Transverse colon (tissue), 4 donors: ENCODE measurements around the gene DLX2. TPM values are rescaled to one million over a fixed set of nuclear protein-coding genes. Genes with fewer than 3 reads are reported as not detected.

Experiments used
- DNase-seq: peaks from one replicate; pipeline ENCODE4 v3.0.0-alpha.2; 2019
- H3K27ac ChIP-seq, 4 donors: fragments of 200-600 bp; sonication (generic); 2 replicates each; pipeline ENCODE4 v1.5.1; 2016 to 2018; ENCODE audit warnings: inconsistent platforms in 4 of 4
- H3K27me3 ChIP-seq: fragments of 200-600 bp; sonication (generic); 2 replicates; pipeline ENCODE4 v1.5.1; 2017; ENCODE audit warnings: inconsistent platforms
- H3K36me3 ChIP-seq, 4 donors: fragments of 200-600 bp; sonication (generic); 2 replicates each; pipeline ENCODE4 v1.5.1; 2017 to 2019; ENCODE audit warnings: inconsistent platforms in 4 of 4
- H3K4me1 ChIP-seq, 4 donors: fragments of 200-600 bp; sonication (generic); 2 replicates each; pipeline ENCODE4 v1.5.1; 2017 to 2020; ENCODE audit warnings: inconsistent platforms in 4 of 4
- H3K4me3 ChIP-seq, 4 donors: fragments of 200-600 bp; sonication (generic); 1 replicate in 1 of 4; 2 replicates in 3 of 4; pipeline versions ENCODE4 v1.5.1 to v1.6.1; 2017 to 2019; ENCODE audit warnings: inconsistent platforms in 4 of 4
- H3K9me3 ChIP-seq, 2 donors: fragments of 200-600 bp; sonication (generic); 2 replicates each; pipeline ENCODE4 v1.5.1; 2017 to 2019; ENCODE audit warnings: inconsistent platforms in 2 of 2
- CTCF ChIP-seq, 5 experiments: fragments of 200-600 bp in 3 of 5; fragments of 450-650 bp in 2 of 5; sonication (generic) in 3 of 5; IDR thresholded peaks; 1 replicate in 2 of 5; 2 replicates in 3 of 5; pipeline ENCODE4 v1.5.1; 2016 to 2017; ENCODE audit warnings: antibody characterized with exemption in 5 of 5, inconsistent platforms in 3 of 5, mild to moderate bottlenecking in 2 of 5, moderate library complexity in 1 of 5
- EP300 ChIP-seq: sonication (generic); formaldehyde crosslinking; IDR thresholded peaks from one replicate; pipeline ENCODE4 v1.6.1; 2017; ENCODE audit warnings: antibody characterized with exemption, low read depth
- POLR2A ChIP-seq: fragments of 450-650 bp; IDR thresholded peaks from one replicate; pipeline ENCODE4 v1.6.1; 2016; ENCODE audit warnings: antibody characterized with exemption, mild to moderate bottlenecking, moderate library complexity
- POLR2AphosphoS5 ChIP-seq, 3 donors: sonication (generic); formaldehyde crosslinking; IDR thresholded peaks; one replicate each; pipeline ENCODE4 v1.6.1; 2016; ENCODE audit warnings: antibody characterized with exemption in 3 of 3
- WGBS, 2 donors: methylation state at CpG; one replicate each; pipeline ENCODE4 v1.1.5; 2018; ENCODE audit warnings: low coverage in 1 of 2; 5-methylcytosine and 5-hydroxymethylcytosine counted together
- in situ Hi-C, 4 donors: fragments of 200-750 bp; cut with MboI; loops; one replicate each; pipeline versions ENCODE4 v1.15.0 to v1.15.1; 2017; ENCODE audit warnings: low sequenced_read_pairs in 3 of 4, low pct_ligation_motif_present in 1 of 4, low pct_unique_long_range_greater_than_20kb in 1 of 4
- intact Hi-C: fragments of 100-400 bp; cut with DNase I; formaldehyde crosslinking; loops from one replicate; pipeline ENCODE4 v1.15.1; 2023; ENCODE audit warnings: low total_unique reads
- total RNA-seq, 4 donors: library from RNA; depleted of rRNA; stranded (reverse); fragments of >200 nt; gene quantifications; one replicate each; pipeline ENCODE4 v1.1.0, GENCODE V29; 2016

Gene DLX2
- total RNA-seq, 4 donors from 2014 or later: 0.16 TPM; not detected in 3

- H3K27ac ChIP-seq: peak overlapping the region in 1 of 4 donors; percentile 4
- H3K4me1 ChIP-seq: peaks cover 42 to 51% (median 48%) of the 10 kb centered on the region in 4 donors
- H3K27me3 ChIP-seq: peaks cover 100% of the 10 kb centered on the region
- 6% methylated on average over 26 of the region's 51 CpGs; no CpG with 5 or more reads in 1 of the 2 donors for WGBS, 2 donors
- H3K9me3 ChIP-seq: no peaks in the 10 kb centered on the region
- intact Hi-C loops (no loop called here), in situ Hi-C loops (no loop called here)
- TF ChIP-seq EP300 (no peak), POLR2AphosphoS5 (IDR thresholded peaks at IDR 0.05) (peak in 1 of 3 donors; percentile 22), POLR2A (no peak), CTCF (IDR thresholded peaks at IDR 0.05) (no peak)
- peak; percentile 59 for DNase-seq
- H3K4me3 ChIP-seq: peak overlapping the region; percentile 10 to 46 (median 24)
- no peaks in the 10 kb centered on the region for H3K36me3 ChIP-seq
Measured at GRCh38 chr2:172095146-172095904, 7.4 kb downstream of the DLX2 start.

DNA sequence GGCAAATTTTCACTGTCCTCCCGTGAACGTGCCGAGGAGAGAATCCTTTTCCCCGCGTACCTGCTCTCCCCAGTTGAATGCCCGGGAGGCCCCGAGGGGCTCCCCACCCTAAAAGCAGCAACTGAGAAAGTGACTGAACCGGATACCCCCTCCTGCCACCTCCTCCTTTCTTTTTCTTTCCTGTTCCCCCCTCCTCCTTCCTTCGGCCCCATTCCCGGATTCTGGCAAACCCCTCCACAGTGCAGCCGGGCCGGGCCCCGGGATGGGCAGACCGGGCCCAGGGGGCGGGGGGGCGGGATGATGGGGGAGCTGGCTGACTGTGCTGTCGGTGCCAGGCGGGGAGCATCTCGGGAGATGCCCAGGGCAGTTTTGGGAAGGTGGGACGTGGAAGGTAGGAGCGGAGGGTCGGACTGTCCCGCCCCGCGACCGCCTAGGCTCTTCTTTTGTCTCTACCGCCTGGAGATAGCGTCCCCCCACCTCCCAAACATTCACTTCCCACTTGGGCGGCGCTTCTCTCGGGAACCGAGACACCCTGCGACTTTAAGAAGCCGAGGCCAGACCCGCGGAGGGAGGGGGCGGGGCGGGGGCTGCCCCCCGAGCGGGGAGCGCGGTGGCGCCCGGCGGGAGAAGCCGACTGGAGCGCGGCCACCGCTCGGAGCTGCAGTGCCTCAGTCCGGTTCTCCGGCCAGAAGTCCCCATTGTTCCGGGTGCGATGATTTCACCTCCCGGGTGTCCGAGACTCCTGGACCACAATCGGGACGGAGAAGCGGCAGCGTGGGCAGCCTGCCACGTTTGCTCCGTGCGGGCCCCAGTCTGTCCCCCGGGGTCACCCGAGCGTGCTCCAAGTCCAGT is 8.2 kb downstream of the DLX2 start:
- no peaks in the 10 kb centered on the region for H3K36me3 ChIP-seq
- H3K4me3 ChIP-seq: peak overlapping the region; percentile 10 to 46 (median 24)
- H3K4me1 ChIP-seq: peaks cover 35 to 43% (median 41%) of the 10 kb centered on the region in 4 donors
- peaks cover 100% of the 10 kb centered on the region for H3K27me3 ChIP-seq
- in situ Hi-C loops: no loop called here
- intact Hi-C loops: no loop called here
- DNase-seq: no peak
- 3% methylated on average over 22 to 34 of the region's 66 CpGs for WGBS, 2 donors
- no peak overlapping the region for H3K27ac ChIP-seq
- TF ChIP-seq CTCF (IDR thresholded peaks at IDR 0.05) (no peak), POLR2A (no peak)
- no peaks in the 10 kb centered on the region for H3K9me3 ChIP-seq

- DNase-seq: no peak
- H3K4me1 ChIP-seq: peaks cover 28 to 36% (median 33%) of the 10 kb centered on the region in 4 donors
- H3K36me3 ChIP-seq: no peaks in the 10 kb centered on the region
- in situ Hi-C loops (no loop called here), intact Hi-C loops (no loop called here)
- H3K9me3 ChIP-seq: no peaks in the 10 kb centered on the region
- H3K4me3 ChIP-seq: no peak overlapping the region
- TF ChIP-seq POLR2A (no peak), CTCF (IDR thresholded peaks at IDR 0.05) (no peak), POLR2AphosphoS5 (IDR thresholded peaks at IDR 0.05) (no peak), EP300 (no peak)
- peaks cover 100% of the 10 kb centered on the region for H3K27me3 ChIP-seq
- H3K27ac ChIP-seq: no peak overlapping the region
- WGBS, 2 donors: 14 to 19% methylated on average over 16 to 18 of the region's 18 CpGs
Measured at GRCh38 chr2:172093416-172094293, 9.0 kb downstream of the DLX2 start.
